OCI-LY3 (cell line): ENCODE results near the gene SSU72.

Experiments used
- H2AFZ ChIP-seq: fragments of 200-600, 300-600 bp; shearing (Covaris generic); 2 replicates; pipeline ENCODE4 v1.6.0; 2014; ENCODE audit warnings: antibody characterized with exemption, low read depth, low read length
- H3K27ac ChIP-seq: fragments of 200-600, 300-600 bp; sonication (generic); 2 replicates; pipeline ENCODE4 v1.5.1; 2014; ENCODE audit warnings: mild to moderate bottlenecking, low read length, moderate library complexity, mixed read lengths
- H3K27me3 ChIP-seq: fragments of 200-600, 300-600 bp; sonication (generic); 2 replicates; pipeline ENCODE4 v1.6.1; 2014; ENCODE audit warnings: low read depth, low read length, mixed read lengths
- H3K36me3 ChIP-seq: fragments of 200-600, 300-600 bp; sonication (generic); replicated peaks from 2 replicates; pipeline ENCODE3; 2014; ENCODE audit warnings: low read depth, low read length, mixed read lengths
- H3K4me1 ChIP-seq: fragments of 300-600, 200-600 bp; sonication (generic); 2 replicates; pipeline ENCODE4 v1.6.1; 2014; ENCODE audit warnings: low read length, mixed read lengths
- H3K4me2 ChIP-seq: fragments of 200-600, 300-600 bp; sonication (generic); 2 replicates; pipeline ENCODE4 v1.6.1; 2014; ENCODE audit warnings: low read length, mixed read lengths
- H3K4me3 ChIP-seq: fragments of 300-600, 200-600 bp; sonication (generic); 2 replicates; pipeline ENCODE4 v1.5.1; 2014; ENCODE audit warnings: antibody characterized with exemption, mild to moderate bottlenecking, low read length, moderate library complexity
- H3K79me2 ChIP-seq: fragments of 300-600, 200-600 bp; shearing (Covaris generic); 2 replicates; pipeline ENCODE4 v1.6.1; 2014; ENCODE audit warnings: mild to moderate bottlenecking, low read length, mixed read lengths
- H3K9ac ChIP-seq: fragments of 300-600, 200-600 bp; shearing (Covaris generic); 2 replicates; pipeline ENCODE4 v1.6.0; 2014; ENCODE audit warnings: mild to moderate bottlenecking, low read length, moderate library complexity
- H3K9me3 ChIP-seq: fragments of 200-600, 300-600 bp; shearing (Covaris generic); 2 replicates; pipeline ENCODE4 v1.6.1; 2014; ENCODE audit warnings: low read length, mixed read lengths; ENCODE audit not compliant: insufficient read depth
- H4K20me1 ChIP-seq: fragments of 200-600, 300-600 bp; sonication (generic); 2 replicates; pipeline ENCODE4 v1.6.1; 2016; ENCODE audit warnings: low read length, mixed read lengths; ENCODE audit not compliant: insufficient read depth
- EZH2phosphoT487 ChIP-seq: fragments of 200-600 bp; shearing (Covaris generic); IDR thresholded peaks from 2 replicates; pipeline ENCODE4 v1.6.1; 2018; ENCODE audit warnings: antibody characterized with exemption, mixed run types, low read depth
- TF ChIP-seq, protein P1 (sequence below): fragments of 200-600, 300-600 bp; sonication (generic); IDR thresholded peaks from 2 replicates; pipeline ENCODE4 v1.5.1; 2014; ENCODE audit warnings: antibody characterized with exemption, low read length, low read depth

SSU72 gene

DNA sequence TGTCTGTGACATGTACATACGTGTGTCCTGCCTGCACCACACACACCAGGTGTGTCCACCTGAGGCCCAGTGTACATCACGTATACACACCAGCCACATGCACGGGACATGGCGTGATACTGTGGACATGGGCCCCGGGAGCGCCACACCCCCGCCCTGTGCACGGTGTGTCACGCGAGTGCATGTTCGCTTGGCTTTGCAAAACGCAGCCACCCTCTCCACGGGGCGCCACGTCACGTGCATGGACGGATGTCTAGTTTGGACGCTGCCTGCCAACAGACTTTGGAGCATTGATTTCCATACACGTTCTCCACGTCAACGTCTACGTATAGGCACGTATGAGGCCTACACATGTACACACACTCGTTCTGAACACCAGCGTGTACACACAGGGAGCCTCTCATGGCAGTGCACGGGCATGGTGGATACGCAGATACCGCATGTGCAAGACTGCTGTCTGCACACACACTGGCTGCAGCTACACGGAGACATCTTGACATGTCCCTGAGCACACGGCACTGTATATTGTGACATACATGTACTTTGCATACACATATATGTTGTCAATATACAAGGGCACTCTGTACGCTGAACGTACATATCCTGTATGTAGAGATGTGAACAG, 36.9 kb downstream of the SSU72 start:
- H3K36me3 ChIP-seq: no peaks in the 10 kb centered on the region
- H3K9me3 ChIP-seq: no peaks in the 10 kb centered on the region
- no peak for TF ChIP-seq EZH2phosphoT487
- TF ChIP-seq, protein P1, sequence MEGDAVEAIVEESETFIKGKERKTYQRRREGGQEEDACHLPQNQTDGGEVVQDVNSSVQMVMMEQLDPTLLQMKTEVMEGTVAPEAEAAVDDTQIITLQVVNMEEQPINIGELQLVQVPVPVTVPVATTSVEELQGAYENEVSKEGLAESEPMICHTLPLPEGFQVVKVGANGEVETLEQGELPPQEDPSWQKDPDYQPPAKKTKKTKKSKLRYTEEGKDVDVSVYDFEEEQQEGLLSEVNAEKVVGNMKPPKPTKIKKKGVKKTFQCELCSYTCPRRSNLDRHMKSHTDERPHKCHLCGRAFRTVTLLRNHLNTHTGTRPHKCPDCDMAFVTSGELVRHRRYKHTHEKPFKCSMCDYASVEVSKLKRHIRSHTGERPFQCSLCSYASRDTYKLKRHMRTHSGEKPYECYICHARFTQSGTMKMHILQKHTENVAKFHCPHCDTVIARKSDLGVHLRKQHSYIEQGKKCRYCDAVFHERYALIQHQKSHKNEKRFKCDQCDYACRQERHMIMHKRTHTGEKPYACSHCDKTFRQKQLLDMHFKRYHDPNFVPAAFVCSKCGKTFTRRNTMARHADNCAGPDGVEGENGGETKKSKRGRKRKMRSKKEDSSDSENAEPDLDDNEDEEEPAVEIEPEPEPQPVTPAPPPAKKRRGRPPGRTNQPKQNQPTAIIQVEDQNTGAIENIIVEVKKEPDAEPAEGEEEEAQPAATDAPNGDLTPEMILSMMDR: no peak
- H3K4me3 ChIP-seq: no peak overlapping the region
- no peaks in the 10 kb centered on the region for H3K27me3 ChIP-seq
- no peaks in the 10 kb centered on the region for H4K20me1 ChIP-seq
- no peak overlapping the region for H3K9ac ChIP-seq
- no peak overlapping the region for H3K4me2 ChIP-seq
- H3K4me1 ChIP-seq: no peaks in the 10 kb centered on the region
- no peak overlapping the region for H2AFZ ChIP-seq
- no peaks in the 10 kb centered on the region for H3K79me2 ChIP-seq
- no peak overlapping the region for H3K27ac ChIP-seq

DNA sequence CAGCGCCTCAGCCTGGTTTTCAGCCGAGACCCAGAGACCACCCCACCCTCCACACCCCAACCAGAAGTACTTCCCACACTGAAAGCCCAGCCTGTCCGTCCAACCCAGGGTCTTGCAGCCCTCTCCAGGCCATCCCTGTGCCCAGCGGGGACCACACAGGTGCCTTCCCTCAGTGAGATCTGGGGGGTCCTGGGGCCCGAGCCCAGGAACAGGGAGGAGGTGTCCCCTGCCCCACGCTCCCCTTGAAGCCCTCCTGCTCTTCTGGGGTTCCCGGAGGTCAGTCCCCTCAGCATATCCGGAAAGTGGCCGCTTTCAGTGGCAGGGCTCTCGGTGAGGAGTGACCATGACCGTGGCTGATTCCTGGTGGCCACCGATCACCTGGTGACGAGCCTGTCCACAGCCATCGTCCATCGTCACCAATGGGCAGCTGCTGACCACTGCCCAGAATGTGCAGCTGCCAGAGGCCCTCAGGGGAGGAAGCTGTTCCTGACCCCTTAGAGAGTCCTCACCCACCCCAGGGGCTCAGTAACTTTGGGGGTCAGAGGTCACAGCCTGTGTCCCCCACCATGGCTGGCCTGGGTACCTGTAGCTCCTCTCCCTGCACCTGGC, 37.6 kb downstream of the SSU72 start:
- Histone ChIP-seq H3K4me3 (no peak overlapping the region), H4K20me1 (no peaks in the 10 kb centered on the region), H3K9ac (no peak overlapping the region), H3K79me2 (no peaks in the 10 kb centered on the region), H3K36me3 (no peaks in the 10 kb centered on the region), H3K27me3 (no peaks in the 10 kb centered on the region), H3K4me1 (no peaks in the 10 kb centered on the region), H2AFZ (no peak overlapping the region), H3K4me2 (no peak overlapping the region), H3K9me3 (no peaks in the 10 kb centered on the region), H3K27ac (no peak overlapping the region)
- TF ChIP-seq EZH2phosphoT487: no peak
- TF ChIP-seq, protein P1: no peak

DNA sequence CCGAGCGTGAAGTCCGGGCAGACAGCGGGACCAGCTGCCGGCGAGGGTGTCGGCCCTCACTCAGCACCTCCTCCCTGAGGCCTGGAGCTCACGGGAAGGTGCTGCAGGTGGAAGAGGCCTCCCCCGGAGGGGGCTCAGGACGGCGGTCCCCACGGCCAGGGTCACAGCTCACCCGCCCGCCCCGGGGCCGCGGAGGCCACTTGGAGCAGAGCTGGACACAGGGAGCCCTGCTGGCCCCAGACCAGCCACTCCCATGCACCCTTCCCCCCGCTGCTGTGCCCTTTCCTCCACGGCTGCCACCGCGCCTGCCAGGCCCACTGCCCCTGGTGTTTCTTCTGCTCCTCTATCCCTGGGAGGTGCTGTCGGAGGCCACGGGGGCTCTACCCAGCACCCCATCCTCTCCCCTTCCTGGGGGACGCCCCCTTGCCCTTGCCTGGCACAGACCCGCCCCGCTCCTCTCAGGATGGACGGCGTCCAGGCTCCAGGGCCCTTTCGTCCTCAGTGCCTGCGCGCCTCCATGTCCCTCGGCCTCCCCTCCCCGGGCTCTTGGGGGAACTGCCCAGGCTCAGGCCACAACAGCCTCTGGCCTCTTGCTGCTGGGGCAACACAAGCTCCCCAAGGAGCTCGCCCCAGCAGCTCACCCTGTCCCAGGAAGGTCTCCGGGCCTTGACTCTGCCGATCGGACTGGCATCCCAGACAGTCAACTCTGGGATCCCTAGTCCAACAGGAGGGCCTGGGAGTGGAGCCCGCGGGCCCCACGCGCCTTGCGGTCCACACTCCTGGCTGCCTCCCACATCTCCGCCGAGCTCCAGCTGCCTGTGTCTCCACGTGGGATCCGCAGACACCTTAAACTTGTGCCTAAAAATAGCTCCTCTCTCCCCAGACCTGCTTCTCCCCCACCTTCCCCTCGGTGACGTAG, 38.4 kb downstream of the SSU72 start:
- H3K36me3 ChIP-seq: peaks cover 3% of the 10 kb centered on the region
- no peaks in the 10 kb centered on the region for H3K4me1 ChIP-seq
- no peak overlapping the region for H3K27ac ChIP-seq
- no peak overlapping the region for H3K4me3 ChIP-seq
- TF ChIP-seq, protein P1: no peak
- no peak for TF ChIP-seq EZH2phosphoT487
- H3K79me2 ChIP-seq: no peaks in the 10 kb centered on the region
- no peaks in the 10 kb centered on the region for H3K9me3 ChIP-seq
- H3K9ac ChIP-seq: no peak overlapping the region
- no peaks in the 10 kb centered on the region for H3K27me3 ChIP-seq
- no peak overlapping the region for H3K4me2 ChIP-seq
- H2AFZ ChIP-seq: no peak overlapping the region
- H4K20me1 ChIP-seq: no peaks in the 10 kb centered on the region
